Neutrophil (primary cell): ENCODE results near the gene PDP2.

Experiments used
- H3K27ac ChIP-seq: fragments of 200-600 bp; sonication (generic); 2 replicates; pipeline ENCODE4 v1.5.1; 2016; ENCODE audit warnings: mild to moderate bottlenecking, moderate library complexity
- H3K27me3 ChIP-seq: fragments of 200-600 bp; sonication (generic); 2 replicates; pipeline ENCODE4 v1.6.0; 2016; ENCODE audit warnings: mild to moderate bottlenecking
- H3K36me3 ChIP-seq: fragments of 200-600 bp; sonication (generic); 2 replicates; pipeline ENCODE4 v1.5.1; 2017
- H3K4me1 ChIP-seq, 2 experiments: fragments of 200-600 bp in 1 of 2; sonication (generic) in 1 of 2; 1 replicate in 1 of 2; 2 replicates in 1 of 2; pipeline versions ENCODE4 v1.5.1 to v1.6.1; 2013 to 2016; ENCODE audit warnings: low read depth in 1 of 2, low read length in 1 of 2, mild to moderate bottlenecking in 1 of 2, moderate library complexity in 1 of 2; ENCODE audit not compliant: control insufficient read depth in 1 of 2, insufficient read depth in 1 of 2
- H3K4me3 ChIP-seq, 2 experiments: fragments of 200-600 bp in 1 of 2; sonication (generic) in 1 of 2; 1 replicate in 1 of 2; 2 replicates in 1 of 2; pipeline ENCODE4 v1.5.1; 2013 to 2016; ENCODE audit warnings: low read depth in 1 of 2, low read length in 1 of 2, mild to moderate bottlenecking in 1 of 2, moderate library complexity in 1 of 2
- H3K9me3 ChIP-seq: fragments of 200-600 bp; sonication (generic); 2 replicates; pipeline ENCODE4 v1.5.1; 2016
- TF ChIP-seq, protein P1 (sequence below): fragments of 200-600 bp; sonication (generic); IDR thresholded peaks from 2 replicates; pipeline ENCODE4 v1.5.1; 2016; ENCODE audit warnings: antibody characterized with exemption

PDP2 gene

DNA sequence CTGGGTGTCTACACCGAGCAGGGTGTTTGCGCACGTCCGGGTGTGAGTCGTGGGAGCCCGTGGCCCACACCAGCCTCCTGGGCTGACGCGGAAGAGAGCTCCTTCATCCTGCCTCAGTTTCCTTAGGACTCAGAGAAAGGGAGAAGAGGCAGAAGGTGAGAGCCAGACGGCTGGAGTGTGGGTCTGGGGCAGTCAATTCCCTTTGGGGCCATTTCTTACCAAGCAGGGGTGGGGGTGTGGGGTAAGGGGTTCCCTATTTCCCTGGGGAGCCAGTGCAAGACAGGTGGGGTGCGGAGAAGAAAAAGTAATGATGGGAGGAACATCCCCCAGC lies 35.3 kb upstream of the PDP2 start:
- TF ChIP-seq, protein P1, sequence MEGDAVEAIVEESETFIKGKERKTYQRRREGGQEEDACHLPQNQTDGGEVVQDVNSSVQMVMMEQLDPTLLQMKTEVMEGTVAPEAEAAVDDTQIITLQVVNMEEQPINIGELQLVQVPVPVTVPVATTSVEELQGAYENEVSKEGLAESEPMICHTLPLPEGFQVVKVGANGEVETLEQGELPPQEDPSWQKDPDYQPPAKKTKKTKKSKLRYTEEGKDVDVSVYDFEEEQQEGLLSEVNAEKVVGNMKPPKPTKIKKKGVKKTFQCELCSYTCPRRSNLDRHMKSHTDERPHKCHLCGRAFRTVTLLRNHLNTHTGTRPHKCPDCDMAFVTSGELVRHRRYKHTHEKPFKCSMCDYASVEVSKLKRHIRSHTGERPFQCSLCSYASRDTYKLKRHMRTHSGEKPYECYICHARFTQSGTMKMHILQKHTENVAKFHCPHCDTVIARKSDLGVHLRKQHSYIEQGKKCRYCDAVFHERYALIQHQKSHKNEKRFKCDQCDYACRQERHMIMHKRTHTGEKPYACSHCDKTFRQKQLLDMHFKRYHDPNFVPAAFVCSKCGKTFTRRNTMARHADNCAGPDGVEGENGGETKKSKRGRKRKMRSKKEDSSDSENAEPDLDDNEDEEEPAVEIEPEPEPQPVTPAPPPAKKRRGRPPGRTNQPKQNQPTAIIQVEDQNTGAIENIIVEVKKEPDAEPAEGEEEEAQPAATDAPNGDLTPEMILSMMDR: no peak
- peaks cover 0 to 10% of the 10 kb centered on the region in 2 experiments for H3K4me1 ChIP-seq
- peaks cover 73% of the 10 kb centered on the region for H3K27me3 ChIP-seq
- no peak overlapping the region for H3K27ac ChIP-seq
- no peak overlapping the region for H3K4me3 ChIP-seq
- no peaks in the 10 kb centered on the region for H3K9me3 ChIP-seq
- H3K36me3 ChIP-seq: no peaks in the 10 kb centered on the region

DNA sequence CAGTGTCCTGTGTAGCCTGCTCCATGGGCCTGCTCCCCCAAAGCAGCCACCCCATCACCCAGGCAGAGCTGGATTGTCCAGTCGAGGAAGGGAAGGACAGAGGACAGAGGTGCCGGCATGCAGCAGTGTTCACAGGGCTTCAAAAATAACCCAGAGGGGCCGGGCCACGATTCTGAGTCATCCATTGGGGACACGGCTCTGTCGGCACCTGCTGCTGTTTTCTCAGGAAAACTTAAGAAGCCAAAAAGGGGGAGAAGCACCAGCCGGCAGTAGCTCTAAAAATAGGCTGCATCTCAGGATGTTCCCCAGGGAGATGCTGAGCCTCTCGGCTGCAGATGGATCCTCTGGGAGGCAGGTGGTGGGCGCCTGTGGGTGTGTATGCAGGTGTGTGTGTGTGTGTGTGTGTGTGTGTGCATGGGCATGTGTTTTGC lies 34.5 kb upstream of the PDP2 start:
- H3K27me3 ChIP-seq: peaks cover 69% of the 10 kb centered on the region
- H3K36me3 ChIP-seq: no peaks in the 10 kb centered on the region
- peaks cover 0 to 10% of the 10 kb centered on the region in 2 experiments for H3K4me1 ChIP-seq
- H3K27ac ChIP-seq: no peak overlapping the region
- TF ChIP-seq, protein P1: no peak
- H3K4me3 ChIP-seq: no peak overlapping the region
- H3K9me3 ChIP-seq: no peaks in the 10 kb centered on the region

DNA sequence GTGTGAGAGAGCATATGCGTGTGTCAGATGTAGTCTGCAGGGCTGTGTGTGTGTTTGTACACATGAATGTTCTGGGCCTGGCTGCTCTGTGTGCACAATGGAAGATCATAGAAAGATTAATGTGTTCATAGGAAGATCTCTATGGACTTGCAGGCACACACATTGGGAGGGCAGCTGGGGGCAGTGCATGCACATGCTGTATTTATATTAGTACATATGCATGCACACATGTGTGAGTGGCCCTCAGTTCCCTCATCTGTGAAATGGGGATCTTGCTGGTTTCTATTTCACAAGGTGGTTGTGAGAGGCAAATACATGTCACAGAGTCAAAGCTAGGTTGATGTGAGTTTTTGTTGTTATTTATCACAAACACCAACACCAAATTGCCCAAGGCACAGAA lies 34.0 kb upstream of the PDP2 start:
- TF ChIP-seq, protein P1: no peak
- no peak overlapping the region for H3K27ac ChIP-seq
- H3K9me3 ChIP-seq: no peaks in the 10 kb centered on the region
- no peak overlapping the region for H3K4me3 ChIP-seq
- no peaks in the 10 kb centered on the region for H3K36me3 ChIP-seq
- peaks cover 65% of the 10 kb centered on the region for H3K27me3 ChIP-seq
- peaks cover 0 to 10% of the 10 kb centered on the region in 2 experiments for H3K4me1 ChIP-seq

DNA sequence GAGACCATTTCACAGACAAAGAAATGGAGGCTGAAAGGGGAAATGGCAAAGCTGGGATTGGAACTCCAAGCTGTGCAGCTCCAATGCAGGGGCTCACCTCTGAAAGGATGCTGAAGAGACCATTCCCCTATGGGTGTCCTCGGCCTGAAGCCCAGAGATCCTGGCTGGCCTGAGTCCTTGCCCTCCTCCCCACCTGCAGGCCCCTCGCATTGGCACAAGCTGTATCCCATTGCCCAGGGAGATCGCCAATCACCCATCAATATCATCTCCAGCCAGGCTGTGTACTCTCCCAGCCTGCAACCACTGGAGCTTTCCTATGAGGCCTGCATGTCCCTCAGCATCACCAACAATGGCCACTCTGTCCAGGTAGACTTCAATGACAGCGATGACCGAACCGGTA lies 33.5 kb upstream of the PDP2 start:
- Histone ChIP-seq H3K27me3 (peaks cover 59% of the 10 kb centered on the region), H3K4me1 (peaks cover 0 to 10% of the 10 kb centered on the region in 2 experiments), H3K36me3 (no peaks in the 10 kb centered on the region), H3K9me3 (no peaks in the 10 kb centered on the region), H3K27ac (no peak overlapping the region), H3K4me3 (no peak overlapping the region)
- TF ChIP-seq, protein P1: no peak

DNA sequence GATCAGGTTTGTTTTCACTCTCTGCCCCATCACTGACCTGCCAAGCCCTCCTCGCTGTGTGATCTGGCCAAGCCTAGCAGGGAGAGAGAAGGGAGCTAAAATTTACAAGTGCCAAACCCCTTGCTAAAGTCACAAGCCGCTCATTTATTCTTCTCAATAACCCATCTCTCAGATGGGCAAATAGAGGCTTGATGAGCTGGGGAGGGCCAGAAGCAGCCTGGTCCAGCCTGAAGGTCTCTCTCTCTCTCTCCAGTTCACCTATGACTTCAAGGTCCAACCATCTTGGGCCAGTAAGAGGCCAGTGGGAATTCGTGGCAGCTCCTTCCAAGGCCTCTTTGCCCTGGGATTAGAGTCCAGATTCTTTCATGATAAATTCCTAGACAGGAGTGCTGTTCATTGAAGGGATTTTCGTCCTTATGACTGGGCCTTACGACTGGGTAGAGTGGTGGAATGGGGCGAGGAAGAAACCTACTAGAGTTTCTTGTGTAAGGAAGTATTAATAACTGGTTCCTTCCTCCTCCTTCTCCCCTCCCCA lies 32.7 kb upstream of the PDP2 start:
- no peak overlapping the region for H3K27ac ChIP-seq
- peaks cover 0 to 10% of the 10 kb centered on the region in 2 experiments for H3K4me1 ChIP-seq
- H3K9me3 ChIP-seq: no peaks in the 10 kb centered on the region
- H3K27me3 ChIP-seq: peaks cover 51% of the 10 kb centered on the region
- no peak overlapping the region for H3K4me3 ChIP-seq
- H3K36me3 ChIP-seq: no peaks in the 10 kb centered on the region
- TF ChIP-seq, protein P1: no peak

DNA sequence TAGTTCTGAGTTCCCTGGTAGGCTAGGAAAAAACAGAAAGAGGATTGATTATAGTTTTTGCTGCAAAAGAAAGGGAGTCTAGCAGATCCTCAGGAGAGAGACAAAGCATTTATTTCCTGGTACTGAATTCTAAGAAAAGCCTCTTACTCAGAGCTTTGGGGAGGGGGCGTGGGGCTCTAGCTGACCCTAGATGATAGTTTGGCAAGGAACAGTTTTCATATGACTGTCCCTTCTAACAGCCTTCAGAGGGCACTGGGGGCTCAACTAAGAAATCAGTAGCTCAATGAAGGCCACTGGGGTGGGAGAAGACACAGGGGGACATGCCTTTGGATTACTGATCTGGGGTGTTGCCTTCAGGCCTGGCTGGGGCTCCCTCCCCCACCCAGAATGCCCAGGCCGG lies 32.1 kb upstream of the PDP2 start:
- TF ChIP-seq, protein P1: no peak
- H3K36me3 ChIP-seq: no peaks in the 10 kb centered on the region
- H3K27ac ChIP-seq: no peak overlapping the region
- H3K4me1 ChIP-seq: peaks cover 0 to 10% of the 10 kb centered on the region in 2 experiments
- H3K9me3 ChIP-seq: no peaks in the 10 kb centered on the region
- H3K4me3 ChIP-seq: no peak overlapping the region
- H3K27me3 ChIP-seq: peaks cover 46% of the 10 kb centered on the region
